Activated naive CD4-positive, alpha-beta T cell treated with anti-CD3 and anti-CD28 coated beads for 36 hours (primary cell): ENCODE data around the gene SORCS3. TPM values are rescaled to one million over a fixed set of nuclear protein-coding genes. Genes with fewer than 3 reads are reported as not detected.

Experiments used
- CTCF ChIA-PET: fragments of 350-600 bp; sonication (Branson Sonifier 250); formaldehyde crosslinking; loops from one replicate; lab custom pipeline; 2021; ENCODE audit warnings: antibody characterized with exemption; lab: Charles Lee
- DNase-seq: peaks from one replicate; pipeline ENCODE4 v3.0.0-alpha.2; 2020
- H3K27ac Mint-ChIP-seq: one replicate; pipeline ENCODE4 v1.8.0; 2021; ENCODE audit warnings: mild to moderate bottlenecking, mixed read lengths
- H3K27me3 Mint-ChIP-seq: one replicate; pipeline ENCODE4 v1.8.0; 2021; ENCODE audit warnings: low read depth, mixed read lengths
- H3K36me3 Mint-ChIP-seq: one replicate; pipeline ENCODE4 v1.8.0; 2021; ENCODE audit warnings: low read depth, mixed read lengths
- H3K4me1 Mint-ChIP-seq: one replicate; pipeline ENCODE4 v1.8.0; 2021; ENCODE audit warnings: low read depth, mixed read lengths
- H3K4me3 Mint-ChIP-seq: one replicate; pipeline ENCODE4 v1.8.0; 2021; ENCODE audit warnings: mild to moderate bottlenecking, moderate library complexity, mixed read lengths
- H3K9me3 Mint-ChIP-seq: one replicate; pipeline ENCODE4 v1.8.0; 2021; ENCODE audit warnings: mixed read lengths
- intact Hi-C: fragments of 100-400 bp; cut with micrococcal nuclease; formaldehyde crosslinking; loops from one replicate; pipeline ENCODE4 v1.15.1; 2023
- total RNA-seq, 2 experiments: library from RNA; stranded (reverse); gene quantifications; one replicate each; pipeline ENCODE4 v1.2.3, GENCODE V29; 2021

The SORCS3 gene
- total RNA-seq, 2 experiments from 2014 or later: not detected

- Mint-ChIP-seq H3K4me3 (no peak overlapping the region), H3K36me3 (no peaks in the 10 kb centered on the region), H3K4me1 (no peaks in the 10 kb centered on the region), H3K27me3 (peaks cover 23% of the 10 kb centered on the region), H3K27ac (no peak overlapping the region), H3K9me3 (no peaks in the 10 kb centered on the region)
- no peak for DNase-seq
- CTCF ChIA-PET: no interaction called here
- intact Hi-C loops: no loop called here
These were observed 10.4 kb upstream of the SORCS3 start for GRCh38 chr10:104630731-104631130.

- peaks cover 28% of the 10 kb centered on the region for H3K27me3 Mint-ChIP-seq
- H3K27ac Mint-ChIP-seq: no peak overlapping the region
- no peak overlapping the region for H3K4me3 Mint-ChIP-seq
- no peaks in the 10 kb centered on the region for H3K36me3 Mint-ChIP-seq
- CTCF ChIA-PET: no interaction called here
- intact Hi-C loops: no loop called here
- no peaks in the 10 kb centered on the region for H3K4me1 Mint-ChIP-seq
- no peaks in the 10 kb centered on the region for H3K9me3 Mint-ChIP-seq
- DNase-seq: no peak
These were observed 9.1 kb upstream of the SORCS3 start for GRCh38 chr10:104631946-104632345.

GRCh38 chr10:104638861-104639589 is 2.1 kb upstream of the SORCS3 start:
- H3K4me3 Mint-ChIP-seq: peak overlapping the region; percentile 38

DNA sequence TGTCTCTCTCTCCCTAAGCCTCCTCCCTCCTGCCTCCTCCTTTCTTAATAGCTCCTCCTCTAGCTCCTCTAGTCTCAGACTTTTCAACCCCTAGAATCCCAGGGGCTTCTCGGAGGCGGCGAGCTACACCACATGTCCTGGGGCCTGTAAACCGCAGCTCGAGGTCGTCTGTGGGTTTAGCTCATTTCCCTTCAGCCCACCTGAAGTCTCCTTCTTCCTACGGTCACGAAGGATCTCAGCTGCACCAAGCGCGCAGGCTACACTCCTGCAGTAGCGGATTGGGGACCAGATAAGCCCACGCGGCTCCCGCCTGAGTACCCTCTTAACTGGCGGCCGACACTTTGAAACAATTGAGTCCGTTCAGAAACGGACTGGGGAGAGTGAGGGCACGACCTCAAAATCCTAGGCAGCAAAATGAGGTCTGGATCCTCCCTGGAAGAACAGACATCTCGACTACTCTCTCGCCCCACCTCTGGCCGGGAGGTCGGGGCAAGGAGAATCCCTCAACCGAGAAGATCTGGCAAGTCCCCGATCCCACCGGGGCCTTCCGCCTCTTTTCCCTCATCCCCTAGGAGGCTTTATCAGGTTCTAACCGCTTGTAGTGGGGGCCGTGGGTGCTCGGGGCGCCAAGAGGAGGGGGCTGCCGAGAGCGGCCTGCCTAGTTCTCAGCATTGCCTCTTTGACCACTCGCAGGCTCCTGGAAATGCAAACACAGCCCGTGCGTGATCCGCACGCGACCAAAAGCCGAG is 1.3 kb upstream of the SORCS3 start:
- Mint-ChIP-seq H3K4me3 (peak overlapping the region; percentile 38), H3K9me3 (no peaks in the 10 kb centered on the region), H3K27me3 (peaks cover 63% of the 10 kb centered on the region), H3K4me1 (peaks cover 13% of the 10 kb centered on the region), H3K27ac (no peak overlapping the region), H3K36me3 (no peaks in the 10 kb centered on the region)
- DNase-seq: no peak
- intact Hi-C loops: loop anchor here (2.0 to 10.0 kb wide), 2 partner anchors 285 to 635 kb away; no protein-coding TSS in a partner anchor
- CTCF ChIA-PET: interaction anchor here (0.5 kb wide), 1 partner anchor 293 kb away, joined by 5 read pairs; no protein-coding TSS in a partner anchor

More at GRCh38 chr10:104638861-104639589, 2.1 kb upstream of the SORCS3 start:
- CTCF ChIA-PET: interaction anchor here (0.8 to 0.9 kb wide), 2 partner anchors 24 to 285 kb away, joined by 3 to 4 read pairs; no protein-coding TSS in a partner anchor
- intact Hi-C loops: loop anchor here (2.0 kb wide), 1 partner anchor 286 kb away; no protein-coding TSS in a partner anchor
- H3K9me3 Mint-ChIP-seq: no peaks in the 10 kb centered on the region
- no peak overlapping the region for H3K27ac Mint-ChIP-seq
- H3K36me3 Mint-ChIP-seq: no peaks in the 10 kb centered on the region
- peaks cover 13% of the 10 kb centered on the region for H3K4me1 Mint-ChIP-seq
- H3K27me3 Mint-ChIP-seq: peaks cover 62% of the 10 kb centered on the region
- DNase-seq: peak; percentile 7

GRCh38 chr10:104640339-104641186 is 527 bp upstream of the SORCS3 start:
- Mint-ChIP-seq H3K4me3 (peak overlapping the region; percentile 25), H3K27me3 (peaks cover 64% of the 10 kb centered on the region), H3K9me3 (no peaks in the 10 kb centered on the region), H3K36me3 (no peaks in the 10 kb centered on the region), H3K27ac (no peak overlapping the region), H3K4me1 (peaks cover 13% of the 10 kb centered on the region)
- intact Hi-C loops: loop anchor here (10.0 kb wide), 1 partner anchor 634 kb away; no protein-coding TSS in a partner anchor
- CTCF ChIA-PET: interaction anchor here (0.6 to 1.2 kb wide), 2 partner anchors 19 to 165 kb away, joined by 3 read pairs; no protein-coding TSS in a partner anchor
- no peak for DNase-seq

DNA sequence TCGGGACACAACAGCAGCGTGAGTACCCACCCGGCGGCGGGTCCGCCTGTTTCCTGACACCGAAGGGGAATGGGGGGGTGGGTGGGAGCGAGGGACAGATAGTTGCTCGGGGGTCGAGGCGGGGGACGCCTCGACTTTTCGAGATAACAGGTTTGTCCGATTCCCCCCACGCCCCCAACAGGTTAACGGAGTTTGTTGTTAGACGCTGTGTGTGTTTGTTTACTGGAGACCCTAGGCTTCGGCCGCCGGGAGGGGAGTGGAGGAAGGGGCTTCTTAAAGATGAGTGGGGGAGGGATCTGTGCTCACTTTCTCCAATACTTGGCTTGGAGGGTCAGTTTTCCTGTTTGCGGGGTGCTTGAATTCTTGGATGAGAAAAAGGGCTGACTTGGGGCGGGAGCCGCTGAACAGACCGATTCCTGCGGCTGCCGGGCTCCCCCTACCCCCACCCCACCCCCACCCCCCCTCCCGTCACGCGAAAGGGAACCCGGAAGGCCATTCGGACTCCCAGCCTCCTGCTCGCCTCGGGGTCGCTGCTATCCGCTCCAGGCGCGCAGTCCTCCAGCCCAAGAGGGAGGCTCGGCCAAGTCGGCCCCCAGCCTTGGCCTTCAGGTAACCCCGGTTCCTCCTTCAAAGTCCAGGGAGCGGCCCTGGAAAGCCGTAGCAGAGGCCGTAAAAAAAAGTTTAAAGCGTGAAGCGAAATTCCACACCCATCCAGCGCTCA is 1.0 kb downstream of the SORCS3 start:
- Mint-ChIP-seq H3K27me3 (peaks cover 64% of the 10 kb centered on the region), H3K27ac (no peak overlapping the region), H3K9me3 (no peaks in the 10 kb centered on the region), H3K4me3 (peak overlapping the region; percentile 7), H3K4me1 (peaks cover 13% of the 10 kb centered on the region), H3K36me3 (no peaks in the 10 kb centered on the region)
- CTCF ChIA-PET: interaction anchor here (0.6 to 1.2 kb wide), 2 partner anchors 18 to 241 kb away, joined by 3 read pairs; no protein-coding TSS in a partner anchor
- intact Hi-C loops: loop anchor here (10.0 kb wide), 1 partner anchor 633 kb away; no protein-coding TSS in a partner anchor
- peak; percentile 5 for DNase-seq

DNA sequence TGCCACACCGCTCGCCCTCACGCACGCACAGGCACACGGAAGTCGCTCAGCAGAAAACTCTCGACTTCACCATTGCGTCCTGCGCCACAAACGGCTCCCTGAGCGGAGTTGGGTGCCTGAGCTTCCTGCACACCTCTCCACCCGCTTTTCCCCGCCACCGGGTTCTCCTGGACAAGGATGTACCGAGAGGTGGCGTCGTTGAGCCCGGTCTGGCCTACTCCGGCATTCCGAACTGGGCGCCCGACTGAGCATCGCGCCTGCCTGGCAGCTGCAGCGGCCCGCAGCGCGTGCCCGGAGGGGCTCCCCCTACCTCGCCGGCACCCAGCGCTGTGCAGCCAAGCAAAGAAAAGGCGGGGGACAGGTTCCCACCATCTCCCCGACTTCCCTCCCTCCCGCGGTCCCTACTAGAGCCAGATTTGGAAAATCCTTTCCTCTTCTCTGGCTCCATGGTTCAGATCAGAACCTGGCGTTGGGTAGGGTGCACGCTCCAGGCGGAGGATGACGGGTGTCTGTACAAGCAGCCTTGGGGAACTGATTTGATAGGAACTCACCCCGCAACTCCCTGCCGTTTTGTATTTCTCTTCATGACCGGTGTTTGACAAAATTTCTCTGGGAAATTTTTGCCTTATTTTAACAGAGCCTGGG is 1.7 kb downstream of the SORCS3 start:
- Mint-ChIP-seq H3K9me3 (no peaks in the 10 kb centered on the region), H3K27me3 (peaks cover 66% of the 10 kb centered on the region), H3K4me1 (peaks cover 13% of the 10 kb centered on the region), H3K36me3 (no peaks in the 10 kb centered on the region), H3K4me3 (peak overlapping the region; percentile 7), H3K27ac (no peak overlapping the region)
- intact Hi-C loops: loop anchor here (10.0 kb wide), 1 partner anchor 632 kb away; no protein-coding TSS in a partner anchor
- CTCF ChIA-PET: no interaction called here
- DNase-seq: peak; percentile 65

DNA sequence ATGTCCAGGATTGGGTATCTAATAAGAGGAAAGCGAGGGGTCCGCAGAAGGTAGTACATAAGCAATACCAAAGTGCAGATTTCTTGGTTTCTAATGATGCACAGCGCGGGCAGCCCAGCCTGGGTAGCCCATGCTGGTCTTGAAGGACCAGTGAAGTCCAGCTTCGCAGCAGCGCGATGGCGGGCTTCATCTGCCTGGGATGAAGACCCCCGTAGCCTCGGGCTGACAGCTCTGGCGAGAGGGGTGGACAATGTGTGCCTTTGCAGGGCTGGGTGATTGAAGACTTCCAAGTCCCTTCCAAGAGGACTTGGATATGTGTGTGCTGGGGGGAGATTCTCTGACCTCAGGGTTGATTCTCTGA is 2.2 kb downstream of the SORCS3 start:
- H3K36me3 Mint-ChIP-seq: no peaks in the 10 kb centered on the region
- intact Hi-C loops: loop anchor here (10.0 kb wide), 1 partner anchor 632 kb away; no protein-coding TSS in a partner anchor
- CTCF ChIA-PET: no interaction called here
- H3K27me3 Mint-ChIP-seq: peaks cover 63% of the 10 kb centered on the region
- DNase-seq: no peak
- H3K4me1 Mint-ChIP-seq: peaks cover 13% of the 10 kb centered on the region
- H3K27ac Mint-ChIP-seq: no peak overlapping the region
- H3K4me3 Mint-ChIP-seq: no peak overlapping the region
- no peaks in the 10 kb centered on the region for H3K9me3 Mint-ChIP-seq

- H3K27me3 Mint-ChIP-seq: peaks cover 45% of the 10 kb centered on the region
- CTCF ChIA-PET: interaction anchor here (0.7 kb wide), 1 partner anchor 66 kb away, joined by 3 read pairs; no protein-coding TSS in a partner anchor
- no peak overlapping the region for H3K27ac Mint-ChIP-seq
- intact Hi-C loops: loop anchor here (10.0 kb wide), 1 partner anchor 629 kb away; no protein-coding TSS in a partner anchor
- H3K36me3 Mint-ChIP-seq: no peaks in the 10 kb centered on the region
- no peaks in the 10 kb centered on the region for H3K9me3 Mint-ChIP-seq
- H3K4me3 Mint-ChIP-seq: no peak overlapping the region
- H3K4me1 Mint-ChIP-seq: no peaks in the 10 kb centered on the region
- DNase-seq: no peak
These were observed 5.1 kb downstream of the SORCS3 start for GRCh38 chr10:104646146-104646545.

DNA sequence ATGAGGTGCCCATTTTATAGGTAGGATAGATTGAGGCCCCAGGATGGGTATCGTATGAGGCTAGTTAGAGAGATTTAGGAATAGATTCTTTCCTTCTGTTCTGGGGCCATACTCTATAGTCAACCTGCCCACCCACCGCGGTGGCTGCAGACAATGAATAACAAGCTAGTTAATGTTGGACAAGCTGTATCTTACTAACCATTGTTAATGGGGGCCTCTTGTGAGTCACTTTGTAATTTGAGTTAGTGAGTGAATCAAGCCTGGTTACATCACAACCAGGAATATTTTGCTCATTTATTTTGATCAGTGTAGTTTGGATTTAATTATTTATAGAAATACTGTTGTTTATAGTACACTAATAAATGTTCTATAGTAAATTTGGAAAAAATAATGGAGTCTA is 7.3 kb downstream of the SORCS3 start:
- Mint-ChIP-seq H3K36me3 (no peaks in the 10 kb centered on the region), H3K9me3 (no peaks in the 10 kb centered on the region), H3K27ac (no peak overlapping the region), H3K4me1 (no peaks in the 10 kb centered on the region), H3K4me3 (no peak overlapping the region), H3K27me3 (peaks cover 38% of the 10 kb centered on the region)
- DNase-seq: no peak
- CTCF ChIA-PET: no interaction called here
- intact Hi-C loops: loop anchor here (10.0 kb wide), 1 partner anchor 626 kb away; no protein-coding TSS in a partner anchor

DNA sequence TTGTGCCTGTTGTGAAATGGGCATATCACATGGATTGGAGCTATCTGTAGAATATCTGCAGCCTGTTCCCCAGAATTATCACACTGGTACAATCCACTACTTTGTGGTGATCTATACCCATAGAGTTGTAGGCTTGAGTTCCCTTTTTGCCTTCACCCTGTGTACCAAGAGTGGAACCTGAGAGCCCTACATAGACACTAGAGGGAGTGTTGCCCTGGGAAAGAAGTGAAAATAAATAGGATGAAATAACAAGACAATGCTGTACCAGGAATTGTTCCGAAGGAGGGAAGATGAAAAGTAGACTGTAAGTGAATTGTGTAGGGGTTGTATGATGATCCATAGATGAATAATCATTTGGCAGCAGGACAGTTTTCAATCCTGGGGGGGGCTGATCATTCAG is 9.0 kb downstream of the SORCS3 start:
- Mint-ChIP-seq H3K36me3 (no peaks in the 10 kb centered on the region), H3K4me3 (no peak overlapping the region), H3K4me1 (no peaks in the 10 kb centered on the region), H3K9me3 (no peaks in the 10 kb centered on the region), H3K27me3 (peaks cover 34% of the 10 kb centered on the region), H3K27ac (no peak overlapping the region)
- CTCF ChIA-PET: no interaction called here
- intact Hi-C loops: no loop called here
- DNase-seq: no peak
